ENCODE results near the gene COL12A1.

GRCh38 chr6:75213732-75214131 is 7.9 kb upstream of the COL12A1 start:
- TF ChIP-seq, protein P1, sequence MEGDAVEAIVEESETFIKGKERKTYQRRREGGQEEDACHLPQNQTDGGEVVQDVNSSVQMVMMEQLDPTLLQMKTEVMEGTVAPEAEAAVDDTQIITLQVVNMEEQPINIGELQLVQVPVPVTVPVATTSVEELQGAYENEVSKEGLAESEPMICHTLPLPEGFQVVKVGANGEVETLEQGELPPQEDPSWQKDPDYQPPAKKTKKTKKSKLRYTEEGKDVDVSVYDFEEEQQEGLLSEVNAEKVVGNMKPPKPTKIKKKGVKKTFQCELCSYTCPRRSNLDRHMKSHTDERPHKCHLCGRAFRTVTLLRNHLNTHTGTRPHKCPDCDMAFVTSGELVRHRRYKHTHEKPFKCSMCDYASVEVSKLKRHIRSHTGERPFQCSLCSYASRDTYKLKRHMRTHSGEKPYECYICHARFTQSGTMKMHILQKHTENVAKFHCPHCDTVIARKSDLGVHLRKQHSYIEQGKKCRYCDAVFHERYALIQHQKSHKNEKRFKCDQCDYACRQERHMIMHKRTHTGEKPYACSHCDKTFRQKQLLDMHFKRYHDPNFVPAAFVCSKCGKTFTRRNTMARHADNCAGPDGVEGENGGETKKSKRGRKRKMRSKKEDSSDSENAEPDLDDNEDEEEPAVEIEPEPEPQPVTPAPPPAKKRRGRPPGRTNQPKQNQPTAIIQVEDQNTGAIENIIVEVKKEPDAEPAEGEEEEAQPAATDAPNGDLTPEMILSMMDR (IDR thresholded peaks at IDR 0.05): peak in 1 of 6 experiments; percentile 4
- no peak for TF ChIP-seq POLR2A (IDR thresholded peaks at IDR 0.05)
